NOMO-1 (cell line): Measurements from ENCODE around the gene SPDYE17.
"Not testable (repeated sequence)": the region's sequence is repeated elsewhere in the genome, so short reads cannot be mapped to it uniquely, and the experiment has no call there.

ENCODE experiments used
- DNase-seq, 2 experiments: peaks; one replicate each; lab custom pipeline; 2025; ENCODE audit not compliant: unreplicated experiment in 2 of 2; lab: John Stamatoyannopoulos, UW

The SPDYE17 gene

DNA sequence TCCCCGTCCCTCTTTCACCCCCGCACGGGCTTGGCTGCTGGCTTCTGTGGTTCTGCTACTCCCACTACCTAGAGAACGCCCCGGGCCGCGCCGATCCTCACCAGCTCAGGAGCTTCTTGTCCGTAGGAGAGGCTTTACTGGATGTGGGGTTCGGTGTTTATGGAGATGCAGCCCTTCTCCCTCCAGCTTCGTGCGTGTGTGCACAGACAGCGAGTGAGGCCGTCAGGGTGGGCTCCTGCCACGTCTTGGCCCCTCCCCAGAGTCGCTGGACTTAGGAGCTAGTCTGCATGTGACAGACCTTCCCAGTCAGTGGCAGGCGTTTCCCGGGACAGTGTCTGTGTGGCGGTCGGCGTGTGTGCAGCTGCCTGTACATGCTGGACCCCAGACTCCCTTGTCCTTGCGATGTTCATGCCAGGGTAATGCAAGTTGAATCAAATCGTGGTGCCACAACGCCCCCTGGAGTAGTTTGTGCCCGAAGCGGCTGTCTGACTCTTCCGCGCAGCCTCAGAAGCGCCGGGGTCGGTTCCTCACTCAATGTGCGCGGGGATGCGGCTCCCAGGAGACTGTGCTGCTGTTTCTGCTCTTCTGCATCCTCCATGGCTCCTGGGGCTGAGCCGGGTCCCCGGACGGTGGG lies 32.6 kb downstream of the SPDYE17 start:
- DNase-seq: not testable (repeated sequence)

DNA sequence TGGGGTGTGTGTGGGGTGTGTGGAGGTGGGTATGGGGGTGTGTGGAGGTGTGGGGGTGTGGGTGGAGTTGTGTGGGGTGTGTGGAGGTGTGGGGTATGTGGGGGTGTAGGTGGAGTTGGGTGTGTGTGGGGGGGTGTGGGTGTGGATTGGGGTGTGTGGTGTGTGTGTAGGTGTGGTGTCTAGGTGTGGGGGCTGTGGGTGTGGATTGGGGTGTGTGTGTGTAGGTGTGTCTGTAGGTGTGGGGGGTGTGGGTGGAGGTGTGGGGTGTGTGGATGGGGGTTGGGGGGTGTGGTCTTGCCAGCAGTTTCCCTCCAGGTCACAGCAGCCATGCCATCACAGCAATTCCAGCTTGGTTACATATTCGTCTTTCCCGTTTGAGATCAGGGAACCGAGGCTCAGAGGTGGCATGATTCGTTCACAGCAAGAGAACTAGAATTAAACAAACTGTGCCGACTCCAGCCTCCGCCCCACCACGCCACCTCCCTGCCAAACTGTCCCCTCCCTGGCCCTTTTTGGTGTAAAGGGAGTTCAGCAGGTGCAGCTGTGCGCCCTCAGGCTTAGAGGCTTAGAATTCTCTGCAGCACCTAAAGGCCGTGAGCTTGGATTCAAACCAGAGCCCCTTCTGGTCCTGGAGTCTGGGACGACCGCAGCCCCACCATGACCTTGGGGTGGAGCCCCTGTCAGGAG lies 33.3 kb downstream of the SPDYE17 start:
- DNase-seq: not testable (repeated sequence)

DNA sequence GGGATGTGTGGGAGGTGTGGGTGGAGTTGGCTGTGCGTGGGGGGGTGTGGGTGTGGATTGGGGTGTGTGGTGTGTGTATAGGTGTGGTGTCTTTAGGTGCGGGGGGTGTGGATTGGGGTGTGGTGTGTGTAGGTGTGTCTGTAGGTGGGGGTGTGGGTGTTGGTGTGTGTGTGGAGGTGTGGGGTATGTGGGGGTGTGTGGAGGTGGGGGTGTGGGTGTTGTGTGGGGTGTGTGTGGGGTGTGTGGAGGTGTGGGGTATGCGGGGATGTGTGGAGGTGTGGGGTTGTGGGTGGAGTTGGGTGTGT lies 33.9 kb downstream of the SPDYE17 start:
- no peak for DNase-seq

DNA sequence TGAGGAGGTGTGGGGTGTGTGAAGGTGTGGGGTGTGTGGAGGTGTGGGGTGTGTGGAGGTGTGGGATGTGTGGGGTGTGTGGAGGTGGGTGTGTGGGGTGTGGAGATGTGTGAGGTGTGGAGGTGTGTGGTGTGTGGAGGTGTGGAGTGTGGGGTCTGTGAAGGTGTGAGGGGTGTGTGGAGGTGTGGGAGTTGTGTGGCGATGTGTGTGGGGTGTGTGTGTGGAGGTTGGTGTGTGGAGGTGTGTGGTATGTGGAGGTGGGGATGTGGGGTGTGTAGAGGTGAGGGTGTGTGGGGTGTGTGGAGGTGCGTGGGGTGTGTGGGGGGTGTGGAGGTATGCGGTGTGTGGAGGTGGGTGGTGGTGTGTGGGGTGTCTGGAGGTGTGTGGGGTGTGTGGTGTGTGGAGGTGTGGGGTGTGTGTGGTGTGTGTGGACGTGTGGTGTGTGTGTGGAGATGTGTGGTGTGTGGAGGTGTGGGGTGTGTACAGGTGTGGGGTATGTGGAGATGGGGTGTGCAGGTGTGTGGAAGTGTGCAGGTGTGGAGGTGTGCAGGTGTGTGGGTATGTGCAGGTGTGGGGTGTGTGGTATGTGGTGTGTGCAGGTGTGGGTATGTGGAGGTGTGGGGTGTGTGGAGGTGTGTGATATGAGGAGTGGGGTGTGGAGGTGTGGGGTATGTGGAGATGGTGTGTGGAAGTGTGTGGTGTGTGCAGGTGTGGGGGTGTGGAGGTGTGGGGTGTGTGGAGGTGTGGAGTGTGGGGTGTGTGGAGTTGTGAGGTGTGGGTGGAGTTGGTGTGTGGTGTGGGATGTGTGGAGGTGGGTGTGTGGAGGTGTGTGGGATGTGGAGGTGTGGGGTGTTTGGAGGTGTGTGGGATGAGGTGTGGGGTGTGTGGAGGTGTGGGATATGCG lies 34.5 kb downstream of the SPDYE17 start:
- no peak for DNase-seq

DNA sequence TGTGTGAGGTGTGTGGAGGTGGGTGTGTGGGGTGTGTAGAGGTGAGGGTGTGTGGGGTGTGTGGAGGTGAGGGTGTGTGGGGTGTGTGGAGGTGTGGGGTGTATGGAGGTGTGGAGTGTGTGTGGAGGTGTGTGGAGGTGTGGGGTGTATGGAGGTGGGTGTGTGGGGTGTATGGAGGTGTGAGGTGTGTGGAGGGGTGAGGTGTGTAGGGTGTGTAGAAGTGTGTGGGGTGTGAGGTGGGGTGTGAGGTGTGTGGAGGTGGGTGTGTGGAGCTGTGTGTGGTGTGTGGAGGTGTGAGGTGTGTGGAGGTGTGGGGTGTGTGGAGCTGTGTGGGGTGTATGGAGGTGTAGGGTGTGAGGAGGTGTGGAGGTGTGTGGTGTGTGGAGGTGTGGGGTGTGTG lies 35.2 kb downstream of the SPDYE17 start:
- DNase-seq: not testable (repeated sequence)

DNA sequence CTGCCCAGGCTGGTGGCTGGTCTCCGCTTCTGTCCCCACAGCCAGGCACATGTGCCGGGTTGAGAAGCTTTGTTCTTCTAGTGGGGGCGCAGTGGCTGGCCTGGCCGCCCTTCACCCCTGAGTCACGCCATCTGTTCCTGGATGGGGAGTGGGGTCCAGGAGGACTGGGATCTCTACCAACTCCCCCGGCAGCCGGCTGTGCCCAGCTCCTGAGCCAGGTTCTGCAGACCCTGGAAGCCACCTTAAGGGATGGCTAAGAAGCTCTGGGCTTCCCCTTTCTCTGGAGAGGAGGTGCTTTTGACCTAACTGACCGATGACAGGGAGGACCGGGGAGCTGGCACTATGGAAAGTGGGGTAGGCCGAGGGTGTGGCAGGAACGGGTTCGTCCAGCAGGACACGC lies 37.9 kb downstream of the SPDYE17 start:
- not testable (repeated sequence) for DNase-seq

DNA sequence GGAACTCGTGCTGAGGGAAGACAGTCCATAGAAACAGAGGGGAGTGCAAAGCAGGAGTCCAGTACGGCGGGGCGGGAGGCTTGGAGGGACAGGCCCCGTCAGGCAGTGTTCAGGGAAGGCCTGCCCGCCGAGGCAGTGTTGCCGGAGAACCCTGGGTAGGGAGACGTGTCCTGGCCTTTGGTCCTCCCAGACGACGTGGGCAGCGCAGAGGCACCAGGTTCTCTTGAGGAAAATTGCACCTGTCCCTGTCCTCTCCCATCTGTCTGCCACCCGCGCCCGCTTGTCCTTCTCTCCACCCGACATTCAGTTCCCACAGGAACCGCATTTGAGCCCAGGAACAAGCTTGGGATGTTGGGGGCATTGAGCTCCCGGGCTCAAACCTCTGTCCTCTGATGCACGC lies 38.3 kb downstream of the SPDYE17 start:
- not testable (repeated sequence) for DNase-seq

DNA sequence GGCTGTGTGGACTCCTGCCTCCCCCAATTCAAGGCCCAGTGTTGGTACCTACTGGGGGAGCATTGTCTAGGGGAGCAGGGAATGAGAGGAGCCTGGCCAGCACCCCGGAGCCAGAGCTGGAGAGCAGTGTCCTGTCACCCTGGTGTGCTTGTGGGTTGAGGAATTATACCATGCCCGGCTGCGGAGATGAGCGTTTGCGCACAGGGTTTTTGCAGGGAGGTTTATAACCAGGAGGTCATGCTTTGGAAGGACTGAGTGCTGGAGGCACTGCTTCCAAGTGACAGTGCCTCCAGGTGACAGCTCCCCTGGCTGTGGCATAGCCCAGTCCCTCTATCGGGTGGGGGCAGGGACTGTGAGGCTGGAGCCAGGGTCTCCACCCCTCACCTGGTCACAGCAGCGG lies 39.3 kb downstream of the SPDYE17 start:
- DNase-seq: not testable (repeated sequence)

DNA sequence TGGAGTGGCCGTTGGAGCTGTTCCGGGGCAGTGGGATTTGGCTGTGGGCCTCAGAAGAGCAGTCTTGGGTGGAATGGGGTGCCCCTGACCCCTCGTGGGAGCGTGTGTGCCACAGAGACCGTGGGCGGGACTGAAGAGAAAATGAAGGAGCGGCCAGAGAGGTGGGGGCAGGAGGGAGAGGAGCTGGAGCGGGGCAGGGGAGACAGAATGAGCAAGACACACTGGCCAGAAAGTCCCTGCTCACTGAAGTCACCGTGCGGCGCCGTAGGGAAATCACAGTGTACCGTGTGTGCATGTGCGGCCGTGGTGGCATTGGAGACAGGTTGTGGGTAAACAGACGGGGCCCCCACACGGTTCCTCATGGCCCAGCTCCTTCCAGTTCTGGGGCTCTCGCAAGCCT lies 40.0 kb downstream of the SPDYE17 start:
- DNase-seq: not testable (repeated sequence)

DNA sequence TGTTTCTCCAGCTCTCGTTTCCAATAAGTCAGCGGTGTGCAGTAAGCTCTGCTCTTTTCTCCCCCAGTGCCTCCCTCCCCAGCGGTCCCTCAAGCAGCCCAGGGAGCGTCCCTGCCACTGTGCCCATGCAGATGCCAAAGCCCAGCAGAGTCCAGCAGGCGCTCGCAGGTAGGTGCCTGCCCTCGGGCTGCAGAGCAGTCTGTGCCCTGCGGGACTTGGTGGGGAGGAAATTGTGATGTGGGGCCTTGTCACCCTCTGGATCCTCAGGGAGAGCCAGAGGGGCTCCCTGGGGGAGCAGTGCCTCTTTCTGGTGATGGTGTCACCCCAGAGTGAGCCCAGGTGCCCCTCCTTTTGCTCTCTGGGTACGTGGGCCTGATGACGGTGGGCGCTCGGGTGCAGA lies 42.0 kb downstream of the SPDYE17 start:
- not testable (repeated sequence) for DNase-seq

DNA sequence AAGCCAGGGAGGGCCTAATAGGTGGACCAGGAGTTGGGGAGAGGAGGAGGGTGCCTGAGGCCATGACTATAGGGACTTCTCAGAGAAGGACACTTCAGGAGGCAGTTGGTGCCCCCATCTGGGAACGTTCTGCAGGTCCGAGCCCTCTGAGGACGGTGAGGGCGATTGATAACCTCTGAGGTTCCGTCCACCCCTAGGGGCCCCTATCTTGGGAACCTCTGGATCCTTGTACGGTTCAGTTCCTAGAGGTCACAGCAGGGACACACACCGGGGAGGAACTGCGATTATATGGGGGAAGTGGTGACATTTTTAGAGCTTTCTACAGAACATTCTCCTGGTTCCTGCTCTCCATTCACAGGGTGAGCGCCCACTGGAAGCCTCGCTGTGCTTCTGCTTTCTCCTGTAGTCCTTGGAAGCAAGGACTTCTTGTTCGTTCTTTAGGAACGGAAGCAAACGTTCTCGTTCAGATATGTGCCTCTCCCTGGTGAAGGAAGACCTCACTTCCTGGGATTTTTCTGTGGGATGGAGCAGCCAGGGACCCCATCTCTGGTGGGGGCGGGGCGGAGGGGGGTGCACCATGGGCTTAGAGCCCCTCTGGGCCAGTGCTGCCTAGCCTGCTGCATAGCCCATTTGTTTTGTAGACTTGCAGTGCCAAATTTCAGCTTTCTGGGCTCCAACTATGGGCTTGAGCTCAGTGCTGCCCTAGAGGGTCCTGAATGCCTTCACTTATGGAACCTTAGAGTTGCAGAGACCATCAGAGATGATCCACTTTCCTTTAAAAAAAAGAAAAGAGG lies 46.0 kb downstream of the SPDYE17 start:
- DNase-seq: not testable (repeated sequence)

DNA sequence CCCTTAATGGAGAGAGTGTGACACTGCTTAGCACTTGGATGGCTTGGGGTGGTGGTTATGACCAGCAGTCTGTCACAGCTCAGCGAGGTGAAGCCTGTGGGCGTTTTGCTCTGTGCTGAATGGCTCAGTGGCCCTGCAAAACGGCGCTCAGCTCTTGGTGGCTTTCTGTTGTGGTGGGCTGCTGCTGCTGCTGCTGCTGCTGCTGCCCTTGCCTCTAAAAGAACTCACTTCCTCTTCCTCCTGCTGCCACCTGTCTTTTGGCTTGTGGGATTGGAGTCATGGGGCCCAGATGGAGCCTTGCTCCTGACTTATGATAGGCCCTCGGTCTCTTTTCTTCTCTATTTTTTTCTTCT lies 47.4 kb downstream of the SPDYE17 start:
- not testable (repeated sequence) for DNase-seq

DNA sequence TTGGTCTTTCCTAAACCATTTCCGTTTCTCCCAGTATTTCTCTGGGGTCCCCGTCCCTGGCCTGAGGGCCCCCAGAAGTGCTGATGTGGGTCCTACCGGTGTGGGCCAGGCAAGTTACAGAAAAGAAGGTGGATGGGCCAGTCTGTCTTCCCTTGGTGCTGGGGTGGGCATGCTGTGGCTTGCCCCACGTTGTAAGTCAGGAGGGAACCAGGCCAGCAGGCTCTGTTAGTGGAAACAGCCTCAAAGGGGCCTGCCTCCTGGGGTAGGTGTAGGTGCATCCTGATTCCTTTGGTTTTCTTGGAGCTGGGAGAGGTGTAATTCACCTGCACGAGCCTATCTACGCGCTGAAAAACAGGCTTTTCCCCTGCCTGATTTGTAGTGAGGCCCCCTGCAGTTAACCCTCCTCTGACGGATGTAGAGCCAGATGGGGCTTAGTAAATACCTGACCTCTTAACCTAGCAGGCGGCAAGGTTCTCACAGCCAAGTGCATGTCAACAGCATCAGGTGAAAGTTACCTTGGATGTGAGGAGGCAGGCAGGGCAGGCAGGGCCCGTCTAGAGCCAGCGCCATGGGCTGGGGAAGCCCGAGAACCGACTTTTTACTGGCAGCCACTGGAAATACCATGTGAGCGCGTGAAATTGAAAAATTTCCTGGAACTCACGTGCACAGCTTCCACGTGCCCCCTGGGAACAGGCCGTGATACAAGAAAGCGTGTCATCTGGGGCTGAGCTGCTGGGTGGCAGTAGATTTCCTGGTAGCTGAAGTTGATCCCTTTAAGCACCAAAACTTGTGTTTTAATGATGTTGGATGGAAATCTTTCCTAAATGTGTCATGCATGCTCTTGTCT lies 48.0 kb downstream of the SPDYE17 start:
- DNase-seq: not testable (repeated sequence)

DNA sequence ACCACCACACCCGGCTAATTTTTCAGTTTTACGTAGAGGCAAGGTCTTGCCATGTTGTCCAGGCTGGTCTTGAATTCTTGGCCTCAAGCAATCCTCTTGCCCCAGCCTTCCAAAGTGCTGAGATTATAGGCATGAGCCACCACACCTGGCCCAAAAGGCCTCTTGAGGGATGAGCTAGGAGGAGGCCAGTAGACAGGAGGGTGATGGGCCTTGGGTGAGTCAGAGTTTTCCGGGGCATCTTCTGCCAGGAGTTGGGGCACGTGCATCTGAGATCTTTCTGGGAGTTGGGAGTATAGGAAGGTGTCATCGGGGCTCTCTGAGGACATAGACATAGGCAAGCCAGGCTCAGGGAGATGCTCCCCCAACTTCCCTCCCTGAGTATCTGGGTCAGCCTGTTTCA lies 48.8 kb downstream of the SPDYE17 start:
- DNase-seq: not testable (repeated sequence)

DNA sequence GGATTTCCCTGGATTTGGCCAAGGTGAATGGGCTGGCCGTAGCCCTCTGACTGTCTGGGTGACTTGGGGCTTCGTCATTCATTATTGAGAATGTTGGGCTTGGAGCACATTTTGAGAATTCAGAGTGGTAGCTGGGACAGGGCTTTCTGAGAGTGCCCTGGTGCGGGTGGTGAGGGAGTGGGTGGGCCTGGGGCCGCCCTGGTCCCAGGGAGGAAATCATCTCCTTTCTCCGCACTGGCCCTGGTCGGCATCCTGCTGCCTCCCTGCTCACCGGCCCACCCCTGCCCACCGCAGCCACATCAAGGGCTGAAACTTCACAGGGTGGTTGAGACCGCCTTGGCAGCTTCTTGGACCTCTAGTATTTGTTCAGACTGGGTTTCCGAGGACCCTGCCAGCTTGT lies 49.7 kb downstream of the SPDYE17 start:
- not testable (repeated sequence) for DNase-seq

DNA sequence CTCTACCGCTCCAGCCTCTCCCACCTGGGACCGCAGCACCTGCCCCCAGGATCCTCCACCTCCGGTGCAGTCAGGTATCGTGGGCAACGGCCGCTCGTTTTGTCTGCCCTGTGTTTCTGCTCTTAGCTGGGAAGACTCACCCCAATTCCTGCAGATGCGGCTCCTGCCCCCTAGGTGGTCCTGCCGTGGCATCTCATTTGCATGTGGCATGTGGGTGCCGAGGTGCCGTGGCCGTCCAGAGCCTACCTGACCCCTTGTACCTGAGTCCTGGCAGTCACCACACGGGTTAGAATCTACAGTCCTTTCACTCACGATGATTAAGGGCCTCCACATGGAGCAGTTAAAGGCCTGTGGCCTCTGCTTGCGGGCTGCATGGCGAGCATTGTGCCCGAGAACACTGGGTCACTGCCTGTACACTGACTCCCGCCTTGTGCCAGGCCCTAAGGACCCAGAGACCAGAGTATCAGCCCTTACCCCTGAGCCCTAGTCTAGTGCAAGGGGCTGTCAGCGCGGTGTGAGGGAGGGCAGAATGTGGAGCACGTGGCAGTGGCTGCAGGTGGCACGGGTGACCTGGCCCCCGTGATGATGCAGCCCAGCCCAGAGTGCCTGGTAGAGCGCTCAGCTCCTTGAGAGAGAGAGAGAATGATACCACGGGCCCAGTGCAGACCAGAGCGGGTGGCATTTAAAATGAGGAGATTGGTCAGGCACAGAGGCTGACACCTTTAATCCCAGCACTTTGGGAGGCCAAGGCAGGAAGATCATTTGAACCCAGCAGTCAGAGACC lies 50.8 kb downstream of the SPDYE17 start:
- not testable (repeated sequence) for DNase-seq

DNA sequence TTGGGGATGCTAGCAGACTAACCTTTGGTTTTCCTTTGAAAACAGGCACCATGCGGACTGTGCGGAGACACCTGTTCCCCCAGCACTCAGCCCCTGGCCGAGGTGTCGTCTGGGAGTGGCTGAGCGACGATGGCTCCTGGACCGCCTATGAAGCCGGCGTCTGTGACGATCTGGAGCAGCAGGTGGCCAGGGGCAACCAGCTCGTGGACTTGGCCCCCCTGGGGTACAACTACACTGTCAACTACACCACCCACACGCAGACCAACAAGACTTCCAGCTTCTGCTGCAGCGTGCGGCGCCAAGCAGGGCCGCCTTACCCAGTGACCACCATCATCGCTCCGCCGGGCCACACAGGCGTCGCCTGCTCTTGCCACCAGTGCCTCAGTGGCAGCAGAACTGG lies 51.6 kb downstream of the SPDYE17 start:
- DNase-seq: not testable (repeated sequence)

DNA sequence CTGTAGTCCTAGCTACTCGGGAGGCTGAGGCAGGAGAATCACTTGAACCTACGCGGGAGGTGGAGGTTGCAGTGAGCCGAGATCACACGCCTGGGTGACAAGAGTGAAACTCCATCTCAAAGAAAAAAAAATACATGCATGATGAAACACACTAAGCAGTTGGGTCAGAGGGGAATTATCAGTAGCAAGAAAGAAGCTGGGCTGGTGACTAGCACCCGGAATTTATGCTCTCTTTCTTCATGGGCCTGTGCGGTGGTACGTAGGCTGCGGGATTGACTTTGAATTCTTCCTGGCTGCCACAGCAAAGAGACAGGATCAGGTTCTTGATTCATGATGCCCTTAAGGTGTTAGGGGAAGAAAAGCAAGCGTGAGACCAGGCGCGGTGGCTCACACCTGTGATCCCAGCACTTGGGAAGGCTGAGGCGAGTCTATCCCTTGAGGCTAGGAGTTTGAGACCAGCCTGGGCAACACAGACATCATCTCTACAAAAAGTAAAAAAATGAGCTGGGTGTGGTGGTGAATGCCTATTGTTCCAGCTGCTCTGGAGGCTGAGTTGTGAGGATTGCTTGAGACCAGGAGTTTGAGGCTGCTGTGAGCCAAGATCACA lies 54.3 kb downstream of the SPDYE17 start:
- DNase-seq: not testable (repeated sequence)
